Measurements from ENCODE around the gene PLCB1. TPM values are rescaled to one million over a fixed set of nuclear protein-coding genes. Genes with fewer than 3 reads are reported as not detected.

PLCB1 gene
- total RNA-seq, 1 donor from 2014 or later: 16.2 TPM

GRCh38 chr20:8724884-8725283 lies 592.8 kb downstream of the PLCB1 start:
- TF ChIP-seq CTCF (IDR thresholded peaks at IDR 0.05; ENCODE audit: unreplicated experiment): no peak
- no peak for DNase-seq (ENCODE audit: low spot score, unreplicated experiment)
- no peaks in the 10 kb centered on the region for H3K4me1 Mint-ChIP-seq (ENCODE audit: low read depth)
- H3K9me3 Mint-ChIP-seq (ENCODE audit: low read depth): no peaks in the 10 kb centered on the region
- no peaks in the 10 kb centered on the region for H3K27me3 Mint-ChIP-seq
- no peak overlapping the region for H3K4me3 Mint-ChIP-seq (ENCODE audit: low read depth)
- no peak overlapping the region for H3K27ac Mint-ChIP-seq
- no peaks in the 10 kb centered on the region for H3K36me3 Mint-ChIP-seq (ENCODE audit: insufficient read depth)

GRCh38 chr20:8726460-8726859 lies 594.4 kb downstream of the PLCB1 start:
- Mint-ChIP-seq H3K27me3 (no peaks in the 10 kb centered on the region), H3K4me1 (ENCODE audit: low read depth) (no peaks in the 10 kb centered on the region), H3K27ac (no peak overlapping the region), H3K4me3 (ENCODE audit: low read depth) (no peak overlapping the region), H3K36me3 (ENCODE audit: insufficient read depth) (no peaks in the 10 kb centered on the region), H3K9me3 (ENCODE audit: low read depth) (no peaks in the 10 kb centered on the region)
- TF ChIP-seq CTCF (IDR thresholded peaks at IDR 0.05; ENCODE audit: unreplicated experiment): no peak
- DNase-seq (ENCODE audit: low spot score, unreplicated experiment): no peak

GRCh38 chr20:8735014-8735413 lies 602.9 kb downstream of the PLCB1 start:
- H3K4me1 Mint-ChIP-seq (ENCODE audit: low read depth): no peaks in the 10 kb centered on the region
- no peak overlapping the region for H3K4me3 Mint-ChIP-seq (ENCODE audit: low read depth)
- no peaks in the 10 kb centered on the region for H3K27me3 Mint-ChIP-seq
- no peak for DNase-seq (ENCODE audit: low spot score, unreplicated experiment)
- no peak overlapping the region for H3K27ac Mint-ChIP-seq
- peaks cover 5% of the 10 kb centered on the region for H3K36me3 Mint-ChIP-seq (ENCODE audit: insufficient read depth)
- no peaks in the 10 kb centered on the region for H3K9me3 Mint-ChIP-seq (ENCODE audit: low read depth)
- TF ChIP-seq CTCF (IDR thresholded peaks at IDR 0.05; ENCODE audit: unreplicated experiment): no peak

- Mint-ChIP-seq H3K27ac (no peak overlapping the region), H3K27me3 (no peaks in the 10 kb centered on the region), H3K9me3 (ENCODE audit: low read depth) (no peaks in the 10 kb centered on the region), H3K4me3 (ENCODE audit: low read depth) (no peak overlapping the region), H3K4me1 (ENCODE audit: low read depth) (no peaks in the 10 kb centered on the region), H3K36me3 (ENCODE audit: insufficient read depth) (peaks cover 5% of the 10 kb centered on the region)
- no peak for TF ChIP-seq CTCF (IDR thresholded peaks at IDR 0.05; ENCODE audit: unreplicated experiment)
- DNase-seq (ENCODE audit: low spot score, unreplicated experiment): no peak
Observed at GRCh38 chr20:8735674-8736073, 603.6 kb downstream of the PLCB1 start.

GRCh38 chr20:8740265-8740664 lies 608.2 kb downstream of the PLCB1 start:
- no peak overlapping the region for H3K4me3 Mint-ChIP-seq (ENCODE audit: low read depth)

More at GRCh38 chr20:8740265-8740664, 608.2 kb downstream of the PLCB1 start:
- Mint-ChIP-seq H3K9me3 (ENCODE audit: low read depth) (peaks cover 7% of the 10 kb centered on the region), H3K27ac (no peak overlapping the region), H3K4me1 (ENCODE audit: low read depth) (no peaks in the 10 kb centered on the region), H3K27me3 (no peaks in the 10 kb centered on the region), H3K36me3 (ENCODE audit: insufficient read depth) (peaks cover 12% of the 10 kb centered on the region)
- DNase-seq (ENCODE audit: low spot score, unreplicated experiment): no peak
- TF ChIP-seq CTCF (IDR thresholded peaks at IDR 0.05; ENCODE audit: unreplicated experiment): no peak

All from progenitor cell of endocrine pancreas (in vitro differentiated cells).